CD4-positive, alpha-beta T cell treated with Interleukin-6 for 4 hours (primary cell): ENCODE measurements around the gene ROGDI.

Source experiments
- DNase-seq: peaks from one replicate; pipeline ENCODE4 v3.0.0-alpha.2; 2020; ENCODE audit warnings: mixed read lengths

ROGDI gene

GRCh38 chr16:4765511-4766474 is 36.6 kb downstream of the ROGDI start:
- DNase-seq, result no peak

- no peak for DNase-seq
Measured at GRCh38 chr16:4763791-4764190, 38.6 kb downstream of the ROGDI start.

- DNase-seq, result no peak
Measured at GRCh38 chr16:4762205-4762604, 40.2 kb downstream of the ROGDI start.

GRCh38 chr16:4760221-4760910 is 42.1 kb downstream of the ROGDI start:
- no peak for DNase-seq

- DNase-seq, result no peak
Measured at GRCh38 chr16:4755687-4756086, 46.7 kb downstream of the ROGDI start.

GRCh38 chr16:4754865-4755264 is 47.6 kb downstream of the ROGDI start:
- DNase-seq, result no peak

- DNase-seq, result no peak
Measured at GRCh38 chr16:4753227-4753626, 49.2 kb downstream of the ROGDI start.

GRCh38 chr16:4752351-4753100 is 49.9 kb downstream of the ROGDI start:
- DNase-seq, result no peak

GRCh38 chr16:4750896-4751295 is 51.5 kb downstream of the ROGDI start:
- DNase-seq, result no peak

GRCh38 chr16:4749700-4750257 is 52.7 kb downstream of the ROGDI start:
- DNase-seq, result no peak

GRCh38 chr16:4748682-4749411 is 53.6 kb downstream of the ROGDI start:
- no peak for DNase-seq

GRCh38 chr16:4747906-4748681 is 54.3 kb downstream of the ROGDI start:
- DNase-seq, result no peak

- no peak for DNase-seq
Measured at GRCh38 chr16:4746991-4747574, 55.4 kb downstream of the ROGDI start.
